C4-2B (cell line): ENCODE results near the gene C1orf174.

Experiments
- CTCF ChIP-seq: fragments of 450-650 bp; conservative IDR thresholded peaks from 2 replicates; pipeline ENCODE4 v1.5.1; 2017; ENCODE audit warnings: mild to moderate bottlenecking
- ZFX ChIP-seq: fragments of 450-650 bp; IDR thresholded peaks from 2 replicates; pipeline ENCODE4 v1.6.1; 2017

GRCh38 chr1:3852711-3853485 is 47.2 kb downstream of the C1orf174 start:
- TF ChIP-seq CTCF (no peak), ZFX (no peak)
